HG03097 (cell line): ENCODE measurements around the gene ARHGAP8.

Experiments used
- ATAC-seq: cut with Tn5 transposase; IDR thresholded peaks from one replicate; pipeline ENCODE4 v1.9.1; 2021; ENCODE audit not compliant: unreplicated experiment, low FRiP score

Gene ARHGAP8

GRCh38 chr22:44752285-44753188, at the start of gene ARHGAP8:
TSS of gene ARHGAP8 (plus strand) at chr22:44752575. CDS start at chr22:44786528, 33,953 bp downstream.
- no peak for ATAC-seq

GRCh38 chr22:44703255-44703870, 49.0 kb upstream of the ARHGAP8 start:
- no peak for ATAC-seq

- ATAC-seq: no peak
Measured at GRCh38 chr22:44704159-44705021, 48.0 kb upstream of the ARHGAP8 start.

GRCh38 chr22:44705022-44705297, 47.4 kb upstream of the ARHGAP8 start:
- ATAC-seq: no peak

GRCh38 chr22:44706488-44706887, 45.9 kb upstream of the ARHGAP8 start:
- no peak for ATAC-seq

- ATAC-seq: no peak
Measured at GRCh38 chr22:44707178-44707577, 45.2 kb upstream of the ARHGAP8 start.

- no peak for ATAC-seq
Measured at GRCh38 chr22:44707752-44708151, 44.6 kb upstream of the ARHGAP8 start.

GRCh38 chr22:44709881-44710392, 42.4 kb upstream of the ARHGAP8 start:
- ATAC-seq: no peak

GRCh38 chr22:44710474-44711240, 41.7 kb upstream of the ARHGAP8 start:
- no peak for ATAC-seq

GRCh38 chr22:44711241-44711560, 41.2 kb upstream of the ARHGAP8 start:
- no peak for ATAC-seq

- ATAC-seq: no peak
Measured at GRCh38 chr22:44711690-44712555, 40.5 kb upstream of the ARHGAP8 start.

- ATAC-seq: no peak
Measured at GRCh38 chr22:44712962-44713361, 39.4 kb upstream of the ARHGAP8 start.

GRCh38 chr22:44714703-44715350, 37.5 kb upstream of the ARHGAP8 start:
- no peak for ATAC-seq

GRCh38 chr22:44718418-44718817, 34.0 kb upstream of the ARHGAP8 start:
- ATAC-seq: no peak

GRCh38 chr22:44719586-44720368, 32.6 kb upstream of the ARHGAP8 start:
- no peak for ATAC-seq

GRCh38 chr22:44721213-44721612, 31.2 kb upstream of the ARHGAP8 start:
- no peak for ATAC-seq

- ATAC-seq: no peak
Measured at GRCh38 chr22:44722611-44723010, 29.8 kb upstream of the ARHGAP8 start.

- ATAC-seq: no peak
Measured at GRCh38 chr22:44723801-44724200, 28.6 kb upstream of the ARHGAP8 start.
